ENCODE measurements around the gene TEAD1.

DNA sequence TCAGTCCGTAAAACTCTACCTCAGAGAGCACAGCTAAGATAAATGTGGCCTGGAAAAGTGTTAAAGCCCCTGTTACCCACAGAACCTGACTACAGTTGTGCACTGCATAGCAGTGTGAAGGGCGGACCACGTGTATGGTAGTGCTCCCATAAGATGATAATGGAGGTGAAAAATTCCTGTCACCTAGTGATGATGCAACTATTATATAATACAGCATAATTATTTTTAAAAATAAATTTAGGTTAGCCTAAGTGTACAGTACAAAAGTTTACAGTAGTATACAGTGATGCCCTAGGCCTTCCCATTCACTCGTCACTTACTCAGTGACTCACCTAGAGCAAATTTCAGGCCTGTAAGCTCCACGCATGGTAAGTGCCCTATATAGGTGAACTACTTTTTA, 258.3 kb downstream of the TEAD1 start:
- TF ChIP-seq POLR2AphosphoS5 (IDR thresholded peaks at IDR 0.05; ENCODE audit: low read depth) (no peak), EZH2phosphoT487 (IDR thresholded peaks at IDR 0.05; ENCODE audit: unreplicated experiment) (no peak)
- TF ChIP-seq, protein P1, sequence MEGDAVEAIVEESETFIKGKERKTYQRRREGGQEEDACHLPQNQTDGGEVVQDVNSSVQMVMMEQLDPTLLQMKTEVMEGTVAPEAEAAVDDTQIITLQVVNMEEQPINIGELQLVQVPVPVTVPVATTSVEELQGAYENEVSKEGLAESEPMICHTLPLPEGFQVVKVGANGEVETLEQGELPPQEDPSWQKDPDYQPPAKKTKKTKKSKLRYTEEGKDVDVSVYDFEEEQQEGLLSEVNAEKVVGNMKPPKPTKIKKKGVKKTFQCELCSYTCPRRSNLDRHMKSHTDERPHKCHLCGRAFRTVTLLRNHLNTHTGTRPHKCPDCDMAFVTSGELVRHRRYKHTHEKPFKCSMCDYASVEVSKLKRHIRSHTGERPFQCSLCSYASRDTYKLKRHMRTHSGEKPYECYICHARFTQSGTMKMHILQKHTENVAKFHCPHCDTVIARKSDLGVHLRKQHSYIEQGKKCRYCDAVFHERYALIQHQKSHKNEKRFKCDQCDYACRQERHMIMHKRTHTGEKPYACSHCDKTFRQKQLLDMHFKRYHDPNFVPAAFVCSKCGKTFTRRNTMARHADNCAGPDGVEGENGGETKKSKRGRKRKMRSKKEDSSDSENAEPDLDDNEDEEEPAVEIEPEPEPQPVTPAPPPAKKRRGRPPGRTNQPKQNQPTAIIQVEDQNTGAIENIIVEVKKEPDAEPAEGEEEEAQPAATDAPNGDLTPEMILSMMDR (conservative IDR thresholded peaks at IDR 0.05; ENCODE audit: low read depth in 2 of 2): no peak
